K562 (cell line): ENCODE results near the gene PLAAT3. TPM values are rescaled to one million over a fixed set of nuclear protein-coding genes. Genes with fewer than 3 reads are reported as not detected.
A peak's percentile ranks its signal among the peaks of the same experiment; 100 is the strongest.

Experiments used
- ATF3 ChIP-seq, 2 experiments: fragments of 450-650 bp in 1 of 2; sonication (generic) in 1 of 2; formaldehyde crosslinking in 1 of 2; IDR thresholded peaks in 1 of 2; conservative IDR thresholded peaks in 1 of 2; 2 replicates each; pipeline versions ENCODE4 v1.6.1 to v1.8.1; 2016 to 2023; ENCODE audit warnings: mild to moderate bottlenecking in 2 of 2, moderate library complexity in 2 of 2, inconsistent platforms in 1 of 2, missing genetic modification reagents in 1 of 2
- CBX3 ChIP-seq, 2 experiments: IDR thresholded peaks; 1 replicate in 1 of 2; 2 replicates in 1 of 2; pipeline ENCODE4 v1.6.1; 2012; ENCODE audit warnings: inconsistent platforms in 2 of 2, low read length in 2 of 2, borderline replicate concordance in 1 of 2, control low read depth in 1 of 2
- FOXJ2 ChIP-seq: fragments of 200-800 bp; sonication (Bioruptor generic); IDR thresholded peaks from 2 replicates; pipeline ENCODE4 v1.6.1; 2016; ENCODE audit warnings: missing genetic modification characterization, missing compliant biosample characterization
- NCOA1 ChIP-seq: fragments of 450-650 bp; IDR thresholded peaks from 2 replicates; pipeline ENCODE4 v1.6.1; 2016; ENCODE audit warnings: low read depth
- POLR3G ChIP-seq: IDR thresholded peaks from 2 replicates; pipeline ENCODE4 v1.6.1; 2011; ENCODE audit not compliant: insufficient read length, insufficient replicate concordance; ENCODE audit errors: extremely low read depth
- PPARD ChIP-seq: fragments of 250-450 bp; sonication (Bioruptor Pico); IDR thresholded peaks from 2 replicates; pipeline ENCODE4 v1.8.0; 2022; ENCODE audit warnings: inconsistent platforms, mild to moderate bottlenecking, moderate library complexity
- PTRF ChIP-seq: fragments of 450-650 bp; IDR thresholded peaks from 2 replicates; pipeline ENCODE4 v1.6.1; 2016; ENCODE audit warnings: mild to moderate bottlenecking, missing genetic modification characterization, missing compliant biosample characterization
- SRF ChIP-seq, 2 experiments: fragments of 250-450, 450-650 bp in 1 of 2; sonication (Bioruptor Pico) in 1 of 2; sonication (generic) in 1 of 2; formaldehyde crosslinking; IDR thresholded peaks; 2 replicates each; pipeline versions ENCODE4 v1.5.0 to v1.5.1; 2020 to 2022; ENCODE audit warnings: mild to moderate bottlenecking in 1 of 2, missing genetic modification reagents in 1 of 2
- ZFP91 ChIP-seq: sonication (generic); formaldehyde crosslinking; IDR thresholded peaks from 2 replicates; pipeline ENCODE4 v1.8.0; 2022; ENCODE audit warnings: mild to moderate bottlenecking, missing genetic modification reagents
- ZNF3 ChIP-seq: fragments of 250-450 bp; sonication (Bioruptor Pico); IDR thresholded peaks from 2 replicates; pipeline ENCODE4 v1.5.0; 2021; ENCODE audit warnings: mild to moderate bottlenecking, moderate library complexity
- ZNF407 ChIP-seq: fragments of 450-650 bp; IDR thresholded peaks from 2 replicates; pipeline ENCODE4 v1.6.1; 2016; ENCODE audit warnings: low read depth
- ZNF445 ChIP-seq: fragments of 250-450 bp; sonication (Bioruptor Pico); IDR thresholded peaks from 2 replicates; pipeline ENCODE4 v1.4.0; 2020; ENCODE audit warnings: low read depth, mild to moderate bottlenecking, moderate library complexity
- ZNF699 ChIP-seq: fragments of 250-450 bp; sonication (Bioruptor Pico); IDR thresholded peaks from 2 replicates; pipeline ENCODE4 v1.8.0; 2021; ENCODE audit warnings: mild to moderate bottlenecking, moderate library complexity; ENCODE audit not compliant: insufficient replicate concordance
- polyA plus RNA-seq, 8 experiments: library from polyadenylated mRNA; depleted of rRNA in 4 of 8; stranded (reverse) in 5 of 8; unstranded in 3 of 8; fragments of >200 nt; fragmentation: Nextera tagmentation in 2 of 8; fragmentation: Illumina TruSeq in 1 of 8; extraction: Ambion mirVana in 2 of 8; extraction: Trizol in 1 of 8; gene quantifications; 2 replicates each; pipeline versions ENCODE4 v1.2.1 to v1.2.3, GENCODE V29; 2011 to 2014; ENCODE audit warnings: inconsistent platforms in 1 of 8, missing spikeins in 1 of 8
- total RNA-seq, 7 experiments: library from RNA; depleted of rRNA in 6 of 7; stranded (reverse); fragments of >200 nt in 6 of 7; fragmentation: Illumina TruSeq in 2 of 7; extraction: Trizol in 2 of 7; gene quantifications; 2 replicates each; pipeline versions ENCODE4 v1.2.1 to v1.2.3, GENCODE V29; 2011 to 2021; ENCODE audit warnings: low replicate concordance in 1 of 7

Gene PLAAT3
- total and polyA plus RNA-seq, 9 of the 15 experiments (the other 6 are each of a cell fraction or from before 2014, with no cell fraction given): 0.80 to 2.7 (median 1.4) TPM

- TF ChIP-seq ZNF3 (CRISPR knock-in tag) (no peak), ATF3 (IDR thresholded peaks at IDR 0.05) (no peak), ATF3 (CRISPR knock-in tag; conservative IDR thresholded peaks at IDR 0.05) (no peak), NCOA1 (no peak; the same call in none of the 2 replicates), PTRF (0 out of 2 replicates have a peak, but pooled peaks have one; percentile 41), ZNF699 (no peak), ZNF445 (no peak), ZNF407 (no peak), PPARD (CRISPR knock-in tag) (no peak), CBX3 (IDR thresholded peaks at IDR 0.05; ENCODE audit: borderline replicate concordance in 1 of 2, low read length in 2 of 2) (peak; percentile 51 to 78), POLR3G (no peak), SRF (CRISPR knock-in tag; IDR thresholded peaks at IDR 0.05) (no peak), FOXJ2 (tag) (no peak; the same call in 1 of the 2 replicates), ZFP91 (no peak)
Observed at GRCh38 chr11:63573881-63574855, 40.1 kb downstream of the PLAAT3 start (continued).
